HG02938 (cell line): ENCODE measurements around the gene BTG1.
"Not testable (repeated sequence)": the region's sequence is repeated elsewhere in the genome, so short reads cannot be mapped to it uniquely, and the experiment has no call there.

Source experiments
- ATAC-seq: cut with Tn5 transposase; IDR thresholded peaks from one replicate; pipeline ENCODE4 v1.9.1; 2021; ENCODE audit warnings: mild to moderate bottlenecking, moderate library complexity; ENCODE audit not compliant: unreplicated experiment

The BTG1 gene

GRCh38 chr12:92151916-92152315, 6.3 kb upstream of the BTG1 start:
- no peak for ATAC-seq

- no peak for ATAC-seq
These were observed 3.9 kb upstream of the BTG1 start for GRCh38 chr12:92149563-92149962.

DNA sequence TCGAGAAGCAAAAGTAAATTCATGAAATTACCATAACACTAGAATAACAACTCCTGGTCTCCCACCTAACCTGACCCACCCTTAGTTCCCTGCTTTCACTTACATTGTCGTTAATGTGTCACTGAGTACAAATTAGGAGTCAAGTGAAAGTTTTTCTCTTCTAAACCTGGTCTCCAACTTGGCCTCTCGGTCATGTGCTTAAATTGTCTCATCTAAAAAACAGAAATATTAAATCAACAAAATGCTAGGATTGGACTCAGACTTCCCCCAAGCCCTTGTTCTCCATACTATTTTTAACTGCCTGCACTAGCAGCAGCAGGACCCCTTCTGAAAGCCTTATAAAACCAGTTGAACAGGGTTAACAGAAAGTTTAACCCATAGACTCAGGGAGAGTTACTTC, 1.8 kb upstream of the BTG1 start:
- no peak for ATAC-seq

DNA sequence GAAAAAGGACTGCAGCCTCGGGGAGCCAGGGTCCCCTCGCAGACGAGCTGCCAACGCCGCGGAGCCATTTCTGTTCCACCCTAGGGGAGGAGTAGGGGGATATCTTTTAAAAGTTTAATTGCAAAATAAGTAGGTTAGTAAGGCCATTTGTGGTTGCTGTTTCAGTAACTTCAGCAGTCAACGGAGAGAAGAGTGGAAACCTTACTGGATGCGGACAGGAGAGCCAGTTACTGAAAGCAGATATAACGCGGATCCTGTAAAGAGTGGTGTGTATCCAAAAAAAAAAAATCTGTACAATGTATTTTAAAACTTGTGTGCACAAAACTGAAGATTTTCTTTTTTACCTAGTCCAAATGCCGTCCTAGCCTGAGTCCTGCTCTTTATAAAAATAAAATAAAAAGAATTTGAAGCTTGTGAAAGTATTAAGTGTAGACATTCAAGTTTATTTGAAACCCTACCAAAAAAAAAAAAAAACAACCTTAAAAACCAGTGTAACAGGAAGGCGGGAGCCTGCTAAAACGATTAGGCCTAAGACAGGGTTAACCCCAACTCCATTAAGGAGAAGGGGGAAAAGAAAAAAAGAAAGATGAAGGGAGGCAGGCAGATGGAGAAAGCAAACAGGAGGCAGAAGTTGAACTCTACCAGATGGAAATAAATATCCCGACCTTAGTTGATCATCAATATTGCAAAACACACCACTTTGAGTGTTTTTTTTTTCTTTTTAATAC, 1.0 kb upstream of the BTG1 start:
- no peak for ATAC-seq

- ATAC-seq: no peak
These were observed 240 bp downstream of the BTG1 start for GRCh38 chr12:92145481-92145730.

GRCh38 chr12:92144631-92145480, 790 bp downstream of the BTG1 start:
- ATAC-seq: peak; percentile 1

- ATAC-seq: no peak
These were observed 1.7 kb downstream of the BTG1 start for GRCh38 chr12:92143686-92144630.

DNA sequence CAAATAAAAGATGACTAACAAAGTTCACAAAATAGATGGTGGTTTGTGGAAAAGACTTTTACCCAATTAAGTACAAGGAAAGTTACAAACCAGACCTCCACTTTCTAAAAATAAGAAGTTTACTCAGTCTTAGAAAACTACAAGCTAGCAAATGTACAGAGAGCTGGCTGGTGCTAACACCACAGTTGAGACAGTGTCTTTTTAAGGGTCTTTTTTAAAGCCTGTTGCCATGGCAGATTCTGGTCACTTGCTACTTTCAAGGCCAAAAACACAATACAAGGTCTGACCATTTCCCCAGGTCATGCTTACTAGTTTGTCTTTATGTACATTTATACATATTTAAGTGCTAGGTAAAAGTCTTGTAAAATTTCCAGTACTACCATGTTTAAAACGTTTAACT, 2.4 kb downstream of the BTG1 start:
- ATAC-seq: no peak

- ATAC-seq: no peak
These were observed 3.3 kb downstream of the BTG1 start for GRCh38 chr12:92142251-92142926.

- ATAC-seq: no peak
These were observed 4.0 kb downstream of the BTG1 start for GRCh38 chr12:92141591-92142121.

DNA sequence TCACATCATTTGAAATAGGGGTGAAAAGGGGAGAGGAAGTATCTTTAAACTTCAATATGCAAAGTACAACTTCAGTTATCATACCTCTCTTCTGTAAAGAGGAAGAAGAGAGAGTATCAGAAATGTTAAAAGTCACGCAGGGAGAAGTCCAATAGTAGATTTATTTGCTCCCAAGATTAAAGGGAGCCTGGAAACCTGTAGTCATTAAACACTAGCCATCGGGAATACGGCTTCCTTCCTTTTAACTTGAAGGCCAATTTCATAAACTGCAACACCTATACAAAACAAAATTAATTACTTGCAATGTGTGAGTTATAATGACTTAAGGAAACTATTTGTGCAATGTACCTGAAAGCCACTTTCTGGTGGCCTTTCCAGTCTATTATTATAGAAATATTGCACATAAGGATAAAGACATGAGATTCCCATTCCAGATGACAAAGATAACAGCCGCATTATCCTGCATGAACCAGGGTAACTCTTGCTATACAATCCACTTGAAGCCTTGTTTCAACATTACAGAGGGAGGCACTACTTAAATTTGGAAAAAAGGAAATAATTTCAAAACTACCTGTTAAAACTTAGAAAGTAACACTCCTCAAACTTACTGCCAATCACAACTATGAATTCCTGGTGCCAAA, 4.6 kb downstream of the BTG1 start:
- ATAC-seq: no peak

GRCh38 chr12:92140156-92140555, 5.5 kb downstream of the BTG1 start:
- no peak for ATAC-seq

DNA sequence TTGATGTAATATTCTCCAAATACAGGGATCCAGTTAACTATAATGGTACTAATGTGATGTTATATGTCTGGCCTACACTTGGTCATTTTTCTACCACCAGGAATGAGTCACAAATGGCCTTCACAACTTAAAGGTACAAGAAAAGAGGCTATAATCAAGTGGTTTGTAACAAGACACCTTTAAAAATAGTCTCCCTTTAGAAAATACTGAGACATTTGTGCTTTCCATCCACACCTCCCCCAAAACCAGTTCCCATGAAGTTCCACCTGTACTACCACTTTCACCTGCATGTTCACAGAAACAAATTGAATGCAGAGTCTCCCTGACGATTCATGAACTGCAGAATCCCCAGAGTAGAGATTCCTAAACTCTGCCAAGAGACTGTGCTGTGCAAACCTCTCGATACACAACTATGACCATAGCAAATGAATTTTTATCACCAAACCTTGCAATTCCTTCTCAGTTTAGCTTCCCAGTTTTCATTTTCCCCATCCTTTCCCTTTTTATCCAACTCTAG, 6.0 kb downstream of the BTG1 start:
- ATAC-seq: no peak

- ATAC-seq: no peak
These were observed 7.0 kb downstream of the BTG1 start for GRCh38 chr12:92138626-92139025.

DNA sequence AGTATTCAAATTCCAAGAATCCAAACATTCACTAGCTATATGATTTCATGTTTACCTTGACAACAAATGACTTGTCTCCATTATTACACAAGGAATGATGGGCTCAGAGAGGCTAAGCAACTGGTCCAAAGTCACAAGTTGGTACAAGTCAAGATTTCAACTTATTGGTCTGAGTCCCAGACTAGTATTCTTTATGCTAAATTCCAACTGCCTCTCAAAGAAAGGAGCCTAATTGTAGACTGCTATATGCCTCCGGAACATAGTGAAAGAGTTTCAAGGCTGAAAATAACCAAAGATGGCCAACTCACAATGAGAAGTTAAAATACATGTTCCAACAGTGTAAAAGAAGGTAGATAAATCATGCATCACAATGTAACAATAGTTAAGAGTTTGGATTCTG, 7.5 kb downstream of the BTG1 start:
- no peak for ATAC-seq

- no peak for ATAC-seq
These were observed 8.5 kb downstream of the BTG1 start for GRCh38 chr12:92136965-92137721.

- no peak for ATAC-seq
These were observed 9.5 kb downstream of the BTG1 start for GRCh38 chr12:92136026-92136730.

GRCh38 chr12:92135541-92135940, 10.1 kb downstream of the BTG1 start:
- not testable (repeated sequence) for ATAC-seq
